Measurements from ENCODE around the gene STYXL1. TPM values are rescaled to one million over a fixed set of nuclear protein-coding genes. Genes with fewer than 3 reads are reported as not detected.
A peak's percentile ranks its signal among the peaks of the same experiment; 100 is the strongest.

STYXL1 gene
- polyA plus RNA-seq, 3 donors, result 64.6 to 79.8 (median 67.2) TPM

GRCh38 chr7:76023002-76023401, 24.8 kb downstream of the STYXL1 start:
- Histone ChIP-seq H3K27me3 (ENCODE audit: control insufficient read depth in 2 of 2, insufficient read depth in 2 of 2, low read length in 2 of 2) (no peaks in the 10 kb centered on the region), H3K4me3 (replicated peaks in 1 of 3; ENCODE audit: low read depth in 2 of 3, low read length in 3 of 3) (peak overlapping the region in 1 of 3 experiments; percentile 52), H4K20me1 (ENCODE audit: insufficient read depth, low read length) (no peaks in the 10 kb centered on the region), H3K36me3 (replicated peaks in 1 of 2; ENCODE audit: control insufficient read depth in 1 of 2, insufficient read depth in 2 of 2, low read length in 2 of 2) (peaks cover 12 to 50% of the 10 kb centered on the region in 2 donors), H3K79me2 (ENCODE audit: insufficient read depth, low read length) (no peaks in the 10 kb centered on the region), H3K4me2 (replicated peaks; ENCODE audit: extremely low read depth, low read length, poor library complexity, severe bottlenecking) (peak overlapping the region; percentile 73), H3K9ac (ENCODE audit: insufficient read depth, low read length, poor library complexity, severe bottlenecking) (no peak overlapping the region), H3K27ac (ENCODE audit: low read depth in 1 of 2, low read length in 2 of 2) (peak overlapping the region; percentile 9 to 50), H2AFZ (ENCODE audit: insufficient read depth, low read depth, low read length, poor library complexity, severe bottlenecking) (no peak overlapping the region), H3K4me1 (ENCODE audit: control insufficient read depth in 1 of 2, insufficient read depth in 2 of 2, low read length in 2 of 2) (peaks cover 16 to 18% of the 10 kb centered on the region in 2 donors), H3K9me3 (replicated peaks in 1 of 2; ENCODE audit: control insufficient read depth in 1 of 2, insufficient read depth in 1 of 2, low read length in 2 of 2) (no peaks in the 10 kb centered on the region)
- peaks cover 39 to 66% of the 10 kb centered on the region in 2 donors for H3K36me3 Mint-ChIP-seq
- WGBS (ENCODE audit: insufficient coverage), result 8% methylated on average over 3 of the region's 4 CpGs
- H3K4me3 Mint-ChIP-seq, result peak overlapping the region; percentile 68 to 84
- no peaks in the 10 kb centered on the region for H3K9me3 Mint-ChIP-seq
- peaks cover 0 to 2% (median 1%) of the 10 kb centered on the region in 3 donors for H3K27me3 Mint-ChIP-seq (ENCODE audit: low read depth in 3 of 3)
- peak overlapping the region; percentile 74 to 92 (median 84) for H3K27ac Mint-ChIP-seq
- TF ChIP-seq, protein P1, sequence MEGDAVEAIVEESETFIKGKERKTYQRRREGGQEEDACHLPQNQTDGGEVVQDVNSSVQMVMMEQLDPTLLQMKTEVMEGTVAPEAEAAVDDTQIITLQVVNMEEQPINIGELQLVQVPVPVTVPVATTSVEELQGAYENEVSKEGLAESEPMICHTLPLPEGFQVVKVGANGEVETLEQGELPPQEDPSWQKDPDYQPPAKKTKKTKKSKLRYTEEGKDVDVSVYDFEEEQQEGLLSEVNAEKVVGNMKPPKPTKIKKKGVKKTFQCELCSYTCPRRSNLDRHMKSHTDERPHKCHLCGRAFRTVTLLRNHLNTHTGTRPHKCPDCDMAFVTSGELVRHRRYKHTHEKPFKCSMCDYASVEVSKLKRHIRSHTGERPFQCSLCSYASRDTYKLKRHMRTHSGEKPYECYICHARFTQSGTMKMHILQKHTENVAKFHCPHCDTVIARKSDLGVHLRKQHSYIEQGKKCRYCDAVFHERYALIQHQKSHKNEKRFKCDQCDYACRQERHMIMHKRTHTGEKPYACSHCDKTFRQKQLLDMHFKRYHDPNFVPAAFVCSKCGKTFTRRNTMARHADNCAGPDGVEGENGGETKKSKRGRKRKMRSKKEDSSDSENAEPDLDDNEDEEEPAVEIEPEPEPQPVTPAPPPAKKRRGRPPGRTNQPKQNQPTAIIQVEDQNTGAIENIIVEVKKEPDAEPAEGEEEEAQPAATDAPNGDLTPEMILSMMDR (IDR thresholded peaks at IDR 0.05), result no peak
- peaks cover 17% of the 10 kb centered on the region for H3K4me1 Mint-ChIP-seq
- peak; percentile 72 to 75 (median 73) for DNase-seq
- intact Hi-C loops (cut with micrococcal nuclease), result loop anchor here (10.0 kb wide), 1 partner anchor 248 kb away; the partner anchor contains the start of gene CCL26 (in 2 of the 2)

GRCh38 chr7:76022026-76022780, 25.6 kb downstream of the STYXL1 start:
- peak overlapping the region; percentile 68 to 84 for H3K4me3 Mint-ChIP-seq
- H3K9me3 Mint-ChIP-seq, result no peaks in the 10 kb centered on the region

More at GRCh38 chr7:76022026-76022780, 25.6 kb downstream of the STYXL1 start:
- Mint-ChIP-seq H3K4me1 (peaks cover 17% of the 10 kb centered on the region), H3K27me3 (ENCODE audit: low read depth in 3 of 3) (peaks cover 0 to 2% (median 1%) of the 10 kb centered on the region in 3 donors), H3K27ac (peak overlapping the region in 6 of 7 donors; percentile 75 to 92 (median 84)), H3K36me3 (peaks cover 43 to 70% of the 10 kb centered on the region in 2 donors)
- TF ChIP-seq, protein P1 (IDR thresholded peaks at IDR 0.05), result no peak
- H3K4me2 ChIP-seq (replicated peaks; ENCODE audit: extremely low read depth, low read length, poor library complexity, severe bottlenecking), result peak overlapping the region; percentile 73
- intact Hi-C loops (cut with micrococcal nuclease), result loop anchor here (10.0 kb wide), 1 partner anchor 247 kb away; the partner anchor contains the start of gene CCL26 (in 2 of the 2)
- no peak overlapping the region for H3K9ac ChIP-seq (ENCODE audit: insufficient read depth, low read length, poor library complexity, severe bottlenecking)
- H3K27me3 ChIP-seq (ENCODE audit: control insufficient read depth in 2 of 2, insufficient read depth in 2 of 2, low read length in 2 of 2), result no peaks in the 10 kb centered on the region
- peaks cover 16 to 18% of the 10 kb centered on the region in 2 donors for H3K4me1 ChIP-seq (ENCODE audit: control insufficient read depth in 1 of 2, insufficient read depth in 2 of 2, low read length in 2 of 2)
- peak overlapping the region in 1 of 2 donors; percentile 50 for H3K27ac ChIP-seq (ENCODE audit: low read depth in 1 of 2, low read length in 2 of 2)
- peak in 1 of 3 donors; percentile 7 for DNase-seq
- WGBS (ENCODE audit: insufficient coverage), result 92% methylated on average over 2 of the region's 7 CpGs
- no peaks in the 10 kb centered on the region for H4K20me1 ChIP-seq (ENCODE audit: insufficient read depth, low read length)
- peaks cover 12 to 46% of the 10 kb centered on the region in 2 donors for H3K36me3 ChIP-seq (replicated peaks in 1 of 2; ENCODE audit: control insufficient read depth in 1 of 2, insufficient read depth in 2 of 2, low read length in 2 of 2)
- H2AFZ ChIP-seq (ENCODE audit: insufficient read depth, low read depth, low read length, poor library complexity, severe bottlenecking), result no peak overlapping the region
- H3K9me3 ChIP-seq (replicated peaks in 1 of 2; ENCODE audit: control insufficient read depth in 1 of 2, insufficient read depth in 1 of 2, low read length in 2 of 2), result no peaks in the 10 kb centered on the region
- peak overlapping the region in 1 of 3 experiments; percentile 52 for H3K4me3 ChIP-seq (replicated peaks in 1 of 3; ENCODE audit: low read depth in 2 of 3, low read length in 3 of 3)
- H3K79me2 ChIP-seq (ENCODE audit: insufficient read depth, low read length), result no peaks in the 10 kb centered on the region
